NK-92 (cell line): ENCODE measurements around the gene BCL2.
"Not testable (repeated sequence)": the region's sequence is repeated elsewhere in the genome, so short reads cannot be mapped to it uniquely, and the experiment has no call there.

Source experiments
- DNase-seq: peaks from one replicate; lab custom pipeline; 2025; ENCODE audit not compliant: unreplicated experiment; lab: John Stamatoyannopoulos, UW

The BCL2 gene

GRCh38 chr18:63236921-63237846 is 82.4 kb downstream of the BCL2 start:
- no peak for DNase-seq

- DNase-seq, result no peak
Measured at GRCh38 chr18:63236406-63236805, 83.2 kb downstream of the BCL2 start.

GRCh38 chr18:63235920-63236319 is 83.6 kb downstream of the BCL2 start:
- not testable (repeated sequence) for DNase-seq

GRCh38 chr18:63234841-63235240 is 84.7 kb downstream of the BCL2 start:
- no peak for DNase-seq

- no peak for DNase-seq
Measured at GRCh38 chr18:63234432-63234831, 85.1 kb downstream of the BCL2 start.

- DNase-seq, result no peak
Measured at GRCh38 chr18:63233334-63233733, 86.2 kb downstream of the BCL2 start.

- no peak for DNase-seq
Measured at GRCh38 chr18:63232826-63233225, 86.7 kb downstream of the BCL2 start.

GRCh38 chr18:63229971-63230370 is 89.6 kb downstream of the BCL2 start:
- no peak for DNase-seq

- no peak for DNase-seq
Measured at GRCh38 chr18:63225434-63225833, 94.1 kb downstream of the BCL2 start.

- DNase-seq, result no peak
Measured at GRCh38 chr18:63224630-63225029, 94.9 kb downstream of the BCL2 start.

GRCh38 chr18:63223837-63224236 is 95.7 kb downstream of the BCL2 start:
- DNase-seq, result no peak

GRCh38 chr18:63220903-63221302 is 98.7 kb downstream of the BCL2 start:
- DNase-seq, result no peak

GRCh38 chr18:63218472-63218871 is 101.1 kb downstream of the BCL2 start:
- no peak for DNase-seq

GRCh38 chr18:63216516-63217311 is 102.9 kb downstream of the BCL2 start:
- no peak for DNase-seq

- DNase-seq, result no peak
Measured at GRCh38 chr18:63213936-63214671, 105.5 kb downstream of the BCL2 start.

- DNase-seq, result no peak
Measured at GRCh38 chr18:63213331-63213900, 106.2 kb downstream of the BCL2 start.

- no peak for DNase-seq
Measured at GRCh38 chr18:63210521-63210920, 109.0 kb downstream of the BCL2 start.

GRCh38 chr18:63208676-63209075 is 110.9 kb downstream of the BCL2 start:
- no peak for DNase-seq

- DNase-seq, result no peak
Measured at GRCh38 chr18:63207835-63208234, 111.7 kb downstream of the BCL2 start.

- no peak for DNase-seq
Measured at GRCh38 chr18:63207143-63207790, 112.3 kb downstream of the BCL2 start.
